HG03045 (cell line): ENCODE data around the gene USP17L12.
"Not testable (repeated sequence)": the region's sequence is repeated elsewhere in the genome, so short reads cannot be mapped to it uniquely, and the experiment has no call there.

Experiments
- ATAC-seq: cut with Tn5 transposase; IDR thresholded peaks from one replicate; pipeline ENCODE4 v1.9.1; 2021; ENCODE audit warnings: mild to moderate bottlenecking, moderate library complexity; ENCODE audit not compliant: unreplicated experiment

The USP17L12 gene, protein sequence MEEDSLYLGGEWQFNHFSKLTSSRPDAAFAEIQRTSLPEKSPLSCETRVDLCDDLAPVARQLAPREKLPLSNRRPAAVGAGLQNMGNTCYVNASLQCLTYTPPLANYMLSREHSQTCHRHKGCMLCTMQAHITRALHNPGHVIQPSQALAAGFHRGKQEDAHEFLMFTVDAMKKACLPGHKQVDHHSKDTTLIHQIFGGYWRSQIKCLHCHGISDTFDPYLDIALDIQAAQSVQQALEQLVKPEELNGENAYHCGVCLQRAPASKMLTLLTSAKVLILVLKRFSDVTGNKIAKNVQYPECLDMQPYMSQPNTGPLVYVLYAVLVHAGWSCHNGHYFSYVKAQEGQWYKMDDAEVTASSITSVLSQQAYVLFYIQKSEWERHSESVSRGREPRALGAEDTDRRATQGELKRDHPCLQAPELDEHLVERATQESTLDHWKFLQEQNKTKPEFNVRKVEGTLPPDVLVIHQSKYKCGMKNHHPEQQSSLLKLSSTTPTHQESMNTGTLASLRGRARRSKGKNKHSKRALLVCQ

DNA sequence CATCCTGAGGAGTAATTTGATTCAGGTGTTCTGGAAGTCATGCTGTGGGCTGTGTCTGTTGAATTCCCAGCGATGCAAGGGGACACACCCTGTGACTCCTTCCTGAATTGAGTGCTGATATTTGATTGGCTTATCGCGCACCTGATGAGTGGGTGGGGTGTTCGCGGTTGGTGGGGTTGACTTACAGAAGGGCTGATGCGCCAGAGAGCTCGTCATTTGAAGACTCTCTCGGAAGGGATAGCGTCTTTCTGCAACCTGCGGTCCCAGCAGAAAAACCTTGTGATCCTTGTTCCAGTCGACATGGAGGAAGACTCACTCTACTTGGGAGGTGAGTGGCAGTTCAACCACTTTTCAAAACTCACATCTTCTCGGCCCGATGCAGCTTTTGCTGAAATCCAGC is at the start of gene USP17L12:
USP17L12 (plus strand) TSS at position 301 of the 400 bp plus-strand sequence; CDS start at position 301, 0 bp downstream.
- ATAC-seq = not testable (repeated sequence)

DNA sequence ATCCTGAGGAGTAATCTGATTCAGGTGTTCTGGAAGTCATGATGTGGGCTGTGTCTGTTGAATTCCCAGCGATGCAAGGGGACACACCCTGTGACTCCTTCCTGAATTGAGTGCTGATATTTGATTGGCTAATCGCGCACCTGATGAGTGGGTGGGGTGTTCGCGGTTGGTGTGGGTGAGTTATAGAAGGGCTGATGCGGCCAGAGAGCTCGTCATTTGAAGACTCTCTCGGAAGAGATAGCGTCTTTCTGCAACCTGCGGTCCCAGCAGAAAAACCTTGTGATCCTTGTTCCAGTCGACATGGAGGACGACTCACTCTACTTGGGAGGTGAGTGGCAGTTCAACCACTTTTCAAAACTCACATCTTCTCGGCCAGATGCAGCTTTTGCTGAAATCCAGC is 9.6 kb upstream of the USP17L12 start, which contains the start of gene USP17L10:
USP17L10 (plus strand) TSS at position 301 of the 400 bp plus-strand sequence; CDS start at position 301, 0 bp downstream.
- not testable (repeated sequence) for ATAC-seq

DNA sequence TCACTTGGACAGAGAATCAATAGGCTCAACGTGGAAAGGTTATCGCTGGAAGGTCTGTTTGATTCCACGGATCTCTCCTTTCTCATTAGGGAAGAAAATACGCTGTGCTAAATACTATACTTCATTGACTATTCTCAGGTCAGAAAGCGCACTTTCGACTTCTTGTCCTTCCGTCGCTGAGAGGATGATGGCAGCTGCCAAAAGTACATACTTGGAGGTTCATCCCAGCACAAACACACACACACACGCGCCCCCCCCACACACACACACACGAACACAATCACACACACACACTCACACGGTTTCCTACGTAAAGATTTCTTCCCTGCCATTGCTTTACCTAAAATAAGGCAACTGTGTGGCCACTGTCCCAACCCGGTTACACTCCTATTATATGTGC is 5.3 kb upstream of the USP17L12 start:
- ATAC-seq = not testable (repeated sequence)

DNA sequence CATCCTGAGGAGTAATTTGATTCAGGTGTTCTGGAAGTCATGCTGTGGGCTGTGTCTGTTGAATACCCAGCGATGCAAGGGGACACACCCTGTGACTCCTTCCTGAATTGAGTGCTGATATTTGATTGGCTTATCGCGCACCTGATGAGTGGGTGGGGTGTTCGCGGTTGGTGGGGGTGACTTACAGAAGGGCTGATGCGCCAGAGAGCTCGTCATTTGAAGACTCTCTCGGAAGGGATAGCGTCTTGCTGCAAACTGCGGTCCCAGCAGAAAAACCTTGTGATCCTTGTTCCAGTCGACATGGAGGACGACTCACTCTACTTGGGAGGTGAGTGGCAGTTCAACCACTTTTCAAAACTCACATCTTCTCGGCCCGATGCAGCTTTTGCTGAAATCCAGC is 4.8 kb upstream of the USP17L12 start, which contains the start of gene USP17L11:
USP17L11 (plus strand) TSS at position 301 of the 400 bp plus-strand sequence; CDS start at position 301, 0 bp downstream.
- not testable (repeated sequence) for ATAC-seq

DNA sequence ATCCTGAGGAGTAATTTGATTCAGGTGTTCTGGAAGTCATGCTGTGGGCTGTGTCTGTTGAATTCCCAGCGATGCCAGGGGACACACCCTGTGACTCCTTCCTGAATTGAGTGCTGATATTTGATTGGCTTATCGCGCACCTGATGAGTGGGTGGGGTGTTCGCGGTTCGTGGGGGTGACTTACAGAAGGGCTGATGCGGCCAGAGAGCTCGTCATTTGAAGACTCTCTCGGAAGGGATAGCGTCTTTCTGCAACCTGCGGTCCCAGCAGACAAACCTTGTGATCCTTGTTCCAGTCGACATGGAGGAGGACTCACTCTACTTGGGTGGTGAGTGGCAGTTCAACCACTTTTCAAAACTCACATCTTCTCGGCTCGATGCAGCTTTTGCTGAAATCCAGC is 4.6 kb downstream of the USP17L12 start, which contains the start of gene USP17L13:
USP17L13 (plus strand) TSS at position 301 of the 400 bp plus-strand sequence; CDS start at position 301, 0 bp downstream.
- ATAC-seq = not testable (repeated sequence)

DNA sequence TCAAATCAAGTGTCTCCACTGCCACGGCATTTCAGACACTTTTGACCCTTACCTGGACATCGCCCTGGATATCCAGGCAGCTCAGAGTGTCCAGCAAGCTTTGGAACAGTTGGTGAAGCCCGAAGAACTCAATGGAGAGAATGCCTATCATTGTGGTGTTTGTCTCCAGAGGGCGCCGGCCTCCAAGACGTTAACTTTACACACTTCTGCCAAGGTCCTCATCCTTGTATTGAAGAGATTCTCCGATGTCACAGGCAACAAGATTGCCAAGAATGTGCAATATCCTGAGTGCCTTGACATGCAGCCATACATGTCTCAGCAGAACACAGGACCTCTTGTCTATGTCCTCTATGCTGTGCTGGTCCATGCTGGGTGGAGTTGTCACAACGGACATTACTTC is 10.3 kb downstream of the USP17L12 start:
- ATAC-seq = not testable (repeated sequence)

DNA sequence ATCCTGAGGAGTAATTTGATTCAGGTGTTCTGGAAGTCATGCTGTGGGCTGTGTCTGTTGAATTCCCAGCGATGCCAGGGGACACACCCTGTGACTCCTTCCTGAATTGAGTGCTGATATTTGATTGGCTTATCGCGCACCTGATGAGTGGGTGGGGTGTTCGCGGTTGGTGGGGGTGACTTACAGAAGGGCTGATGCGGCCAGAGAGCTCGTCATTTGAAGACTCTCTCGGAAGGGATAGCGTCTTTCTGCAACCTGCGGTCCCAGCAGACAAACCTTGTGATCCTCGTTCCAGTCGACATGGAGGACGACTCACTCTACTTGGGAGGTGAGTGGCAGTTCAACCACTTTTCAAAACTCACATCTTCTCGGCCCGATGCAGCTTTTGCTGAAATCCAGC is 14.1 kb downstream of the USP17L12 start, which contains the start of gene USP17L15:
USP17L15 (plus strand) TSS at position 301 of the 400 bp plus-strand sequence; CDS start at position 301, 0 bp downstream.
- not testable (repeated sequence) for ATAC-seq

DNA sequence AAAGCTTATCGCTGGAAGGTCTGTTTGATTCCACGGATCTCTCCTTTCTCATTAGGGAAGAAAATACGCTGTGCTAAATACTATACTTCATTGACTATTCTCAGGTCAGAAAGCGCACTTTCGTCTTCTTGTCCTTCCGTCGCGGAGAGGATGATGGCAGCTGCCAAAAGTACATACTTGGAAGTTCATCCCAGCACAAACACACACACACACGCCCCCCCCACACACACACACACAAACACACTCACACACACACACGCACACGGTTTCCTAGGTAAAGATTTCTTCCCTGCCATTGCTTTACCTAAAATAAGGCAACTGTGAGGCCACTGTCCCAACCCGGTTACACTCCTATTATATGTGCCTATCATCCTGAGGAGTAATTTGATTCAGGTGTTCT is 18.5 kb downstream of the USP17L12 start:
- not testable (repeated sequence) for ATAC-seq

DNA sequence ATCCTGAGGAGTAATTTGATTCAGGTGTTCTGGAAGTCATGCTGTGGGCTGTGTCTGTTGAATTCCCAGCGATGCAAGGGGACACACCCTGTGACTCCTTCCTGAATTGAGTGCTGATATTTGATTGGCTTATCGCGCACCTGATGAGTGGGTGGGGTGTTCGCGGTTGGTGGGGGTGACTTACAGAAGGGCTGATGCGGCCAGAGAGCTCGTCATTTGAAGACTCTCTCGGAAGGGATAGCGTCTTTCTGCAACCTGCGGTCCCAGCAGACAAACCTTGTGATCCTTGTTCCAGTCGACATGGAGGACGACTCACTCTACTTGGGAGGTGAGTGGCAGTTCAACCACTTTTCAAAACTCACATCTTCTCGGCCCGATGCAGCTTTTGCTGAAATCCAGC is 23.6 kb downstream of the USP17L12 start, which contains the start of gene USP17L17:
USP17L17 (plus strand) TSS at position 301 of the 400 bp plus-strand sequence; CDS start at position 301, 0 bp downstream.
- ATAC-seq = not testable (repeated sequence)

DNA sequence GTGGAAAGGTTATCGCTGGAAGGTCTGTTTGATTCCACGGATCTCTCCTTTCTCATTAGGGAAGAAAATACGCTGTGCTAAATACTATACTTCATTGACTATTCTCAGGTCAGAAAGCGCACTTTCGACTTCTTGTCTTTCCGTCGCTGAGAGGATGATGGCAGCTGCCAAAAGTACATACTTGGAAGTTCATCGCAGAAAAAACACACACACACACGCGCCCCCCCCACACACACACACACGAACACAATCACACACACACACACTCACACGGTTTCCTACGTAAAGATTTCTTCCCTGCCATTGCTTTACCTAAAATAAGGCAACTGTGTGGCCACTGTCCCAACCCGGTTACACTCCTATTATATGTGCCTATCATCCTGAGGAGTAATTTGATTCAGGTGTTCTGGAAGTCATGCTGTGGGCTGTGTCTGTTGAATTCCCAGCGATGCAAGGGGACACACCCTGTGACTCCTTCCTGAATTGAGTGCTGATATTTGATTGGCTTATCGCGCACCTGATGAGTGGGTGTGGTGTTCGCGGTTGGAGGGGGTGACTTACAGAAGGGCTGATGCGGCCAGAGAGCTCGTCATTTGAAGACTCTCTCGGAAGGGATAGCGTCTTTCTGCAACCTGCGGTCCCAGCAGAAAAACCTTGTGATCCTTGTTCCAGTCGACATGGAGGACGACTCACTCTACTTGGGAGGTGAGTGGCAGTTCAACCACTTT is 28.2 kb downstream of the USP17L12 start, which contains the start of gene USP17L18:
USP17L18 (plus strand) TSS at position 678 of the 728 bp plus-strand sequence; CDS start at position 678, 0 bp downstream.
- ATAC-seq = not testable (repeated sequence)

DNA sequence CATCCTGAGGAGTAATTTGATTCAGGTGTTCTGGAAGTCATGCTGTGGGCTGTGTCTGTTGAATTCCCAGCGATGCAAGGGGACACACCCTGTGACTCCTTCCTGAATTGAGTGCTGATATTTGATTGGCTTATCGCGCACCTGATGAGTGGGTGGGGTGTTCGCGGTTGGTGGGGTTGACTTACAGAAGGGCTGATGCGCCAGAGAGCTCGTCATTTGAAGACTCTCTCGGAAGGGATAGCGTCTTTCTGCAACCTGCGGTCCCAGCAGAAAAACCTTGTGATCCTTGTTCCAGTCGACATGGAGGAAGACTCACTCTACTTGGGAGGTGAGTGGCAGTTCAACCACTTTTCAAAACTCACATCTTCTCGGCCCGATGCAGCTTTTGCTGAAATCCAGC is 33.1 kb downstream of the USP17L12 start, which contains the start of gene USP17L19:
USP17L19 (plus strand) TSS at position 301 of the 400 bp plus-strand sequence; CDS start at position 301, 0 bp downstream.
- ATAC-seq = not testable (repeated sequence)

DNA sequence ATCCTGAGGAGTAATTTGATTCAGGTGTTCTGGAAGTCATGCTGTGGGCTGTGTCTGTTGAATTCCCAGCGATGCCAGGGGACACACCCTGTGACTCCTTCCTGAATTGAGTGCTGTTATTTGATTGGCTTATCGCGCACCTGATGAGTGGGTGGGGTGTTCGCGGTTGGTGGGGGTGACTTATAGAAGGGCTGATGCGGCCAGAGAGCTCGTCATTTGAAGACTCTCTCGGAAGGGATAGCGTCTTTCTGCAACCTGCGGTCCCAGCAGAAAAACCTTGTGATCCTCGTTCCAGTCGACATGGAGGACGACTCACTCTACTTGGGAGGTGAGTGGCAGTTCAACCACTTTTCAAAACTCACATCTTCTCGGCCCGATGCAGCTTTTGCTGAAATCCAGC is 37.9 kb downstream of the USP17L12 start, which contains the start of gene USP17L20:
USP17L20 (plus strand) TSS at position 301 of the 400 bp plus-strand sequence; CDS start at position 301, 0 bp downstream.
- ATAC-seq = not testable (repeated sequence)

DNA sequence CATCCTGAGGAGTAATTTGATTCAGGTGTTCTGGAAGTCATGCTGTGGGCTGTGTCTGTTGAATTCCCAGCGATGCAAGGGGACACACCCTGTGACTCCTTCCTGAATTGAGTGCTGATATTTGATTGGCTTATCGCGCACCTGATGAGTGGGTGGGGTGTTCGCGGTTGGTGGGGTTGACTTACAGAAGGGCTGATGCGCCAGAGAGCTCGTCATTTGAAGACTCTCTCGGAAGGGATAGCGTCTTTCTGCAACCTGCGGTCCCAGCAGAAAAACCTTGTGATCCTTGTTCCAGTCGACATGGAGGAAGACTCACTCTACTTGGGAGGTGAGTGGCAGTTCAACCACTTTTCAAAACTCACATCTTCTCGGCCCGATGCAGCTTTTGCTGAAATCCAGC is 42.6 kb downstream of the USP17L12 start, which contains the start of gene USP17L21:
USP17L21 (plus strand) TSS at position 301 of the 400 bp plus-strand sequence; CDS start at position 301, 0 bp downstream.
- ATAC-seq = not testable (repeated sequence)

DNA sequence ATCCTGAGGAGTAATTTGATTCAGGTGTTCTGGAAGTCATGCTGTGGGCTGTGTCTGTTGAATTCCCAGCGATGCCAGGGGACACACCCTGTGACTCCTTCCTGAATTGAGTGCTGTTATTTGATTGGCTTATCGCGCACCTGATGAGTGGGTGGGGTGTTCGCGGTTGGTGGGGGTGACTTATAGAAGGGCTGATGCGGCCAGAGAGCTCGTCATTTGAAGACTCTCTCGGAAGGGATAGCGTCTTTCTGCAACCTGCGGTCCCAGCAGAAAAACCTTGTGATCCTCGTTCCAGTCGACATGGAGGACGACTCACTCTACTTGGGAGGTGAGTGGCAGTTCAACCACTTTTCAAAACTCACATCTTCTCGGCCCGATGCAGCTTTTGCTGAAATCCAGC is 47.4 kb downstream of the USP17L12 start, which contains the start of gene USP17L22:
USP17L22 (plus strand) TSS at position 301 of the 400 bp plus-strand sequence; CDS start at position 301, 0 bp downstream.
- ATAC-seq = not testable (repeated sequence)
